ENCODE data around the gene BCHE. TPM values are rescaled to one million over a fixed set of nuclear protein-coding genes. Genes with fewer than 3 reads are reported as not detected.

Gene BCHE
- total RNA-seq, 1 donor from 2014 or later: 5.8 TPM

DNA sequence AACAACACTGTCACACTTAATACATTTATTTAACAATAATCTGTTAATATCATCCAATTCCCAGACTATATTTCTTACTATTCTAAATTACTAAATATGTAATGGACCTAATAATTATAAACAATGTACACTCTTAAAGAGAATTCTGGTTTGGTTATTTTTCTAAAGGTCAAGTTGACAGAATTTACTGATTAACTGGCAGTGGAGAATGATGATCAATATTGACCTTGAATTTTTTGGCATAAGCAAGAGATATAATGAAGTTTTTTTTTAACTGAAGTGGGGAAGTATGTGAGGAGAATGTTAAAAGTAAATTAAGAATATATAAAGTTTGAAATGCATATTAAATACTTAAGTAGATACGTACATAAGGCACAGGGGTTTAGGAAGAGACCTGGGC is 33.8 kb downstream of the BCHE start:
- DNase-seq: no peak
- no peak for ATAC-seq
- TF ChIP-seq, protein P1, sequence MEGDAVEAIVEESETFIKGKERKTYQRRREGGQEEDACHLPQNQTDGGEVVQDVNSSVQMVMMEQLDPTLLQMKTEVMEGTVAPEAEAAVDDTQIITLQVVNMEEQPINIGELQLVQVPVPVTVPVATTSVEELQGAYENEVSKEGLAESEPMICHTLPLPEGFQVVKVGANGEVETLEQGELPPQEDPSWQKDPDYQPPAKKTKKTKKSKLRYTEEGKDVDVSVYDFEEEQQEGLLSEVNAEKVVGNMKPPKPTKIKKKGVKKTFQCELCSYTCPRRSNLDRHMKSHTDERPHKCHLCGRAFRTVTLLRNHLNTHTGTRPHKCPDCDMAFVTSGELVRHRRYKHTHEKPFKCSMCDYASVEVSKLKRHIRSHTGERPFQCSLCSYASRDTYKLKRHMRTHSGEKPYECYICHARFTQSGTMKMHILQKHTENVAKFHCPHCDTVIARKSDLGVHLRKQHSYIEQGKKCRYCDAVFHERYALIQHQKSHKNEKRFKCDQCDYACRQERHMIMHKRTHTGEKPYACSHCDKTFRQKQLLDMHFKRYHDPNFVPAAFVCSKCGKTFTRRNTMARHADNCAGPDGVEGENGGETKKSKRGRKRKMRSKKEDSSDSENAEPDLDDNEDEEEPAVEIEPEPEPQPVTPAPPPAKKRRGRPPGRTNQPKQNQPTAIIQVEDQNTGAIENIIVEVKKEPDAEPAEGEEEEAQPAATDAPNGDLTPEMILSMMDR (IDR thresholded peaks at IDR 0.05): no peak
- Histone ChIP-seq H3K4me1 (no peaks in the 10 kb centered on the region), H3K36me3 (no peaks in the 10 kb centered on the region), H3K27ac (no peak overlapping the region), H3K27me3 (ENCODE audit: low read depth) (no peaks in the 10 kb centered on the region), H3K4me3 (no peak overlapping the region), H3K9me3 (no peaks in the 10 kb centered on the region)
- intact Hi-C loops (cut with DNase I): no loop called here

DNA sequence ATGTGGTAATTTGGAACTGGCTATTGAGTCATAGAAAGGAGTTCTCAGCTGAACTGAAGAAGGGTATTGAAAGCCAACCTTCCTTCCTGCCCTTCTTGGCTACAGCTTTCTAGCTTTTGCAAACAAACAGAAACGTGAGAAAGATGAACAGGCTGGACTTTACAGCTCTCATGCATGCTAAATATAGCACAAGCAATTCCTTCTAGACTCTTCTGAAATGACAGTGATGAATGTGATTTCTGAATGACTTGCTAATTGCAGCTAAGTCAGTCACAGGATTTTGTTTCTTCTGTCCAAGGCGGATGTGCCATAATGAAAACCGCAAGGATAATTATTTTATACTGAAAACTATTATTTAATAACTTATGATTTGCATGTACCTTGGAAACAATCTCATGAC is 36.3 kb downstream of the BCHE start:
- Histone ChIP-seq H3K27me3 (ENCODE audit: low read depth) (no peaks in the 10 kb centered on the region), H3K4me1 (no peaks in the 10 kb centered on the region), H3K27ac (no peak overlapping the region), H3K9me3 (no peaks in the 10 kb centered on the region), H3K4me3 (no peak overlapping the region), H3K36me3 (no peaks in the 10 kb centered on the region)
- DNase-seq (no peak), ATAC-seq (no peak)
- intact Hi-C loops (cut with DNase I): no loop called here
- TF ChIP-seq, protein P1 (IDR thresholded peaks at IDR 0.05): no peak

DNA sequence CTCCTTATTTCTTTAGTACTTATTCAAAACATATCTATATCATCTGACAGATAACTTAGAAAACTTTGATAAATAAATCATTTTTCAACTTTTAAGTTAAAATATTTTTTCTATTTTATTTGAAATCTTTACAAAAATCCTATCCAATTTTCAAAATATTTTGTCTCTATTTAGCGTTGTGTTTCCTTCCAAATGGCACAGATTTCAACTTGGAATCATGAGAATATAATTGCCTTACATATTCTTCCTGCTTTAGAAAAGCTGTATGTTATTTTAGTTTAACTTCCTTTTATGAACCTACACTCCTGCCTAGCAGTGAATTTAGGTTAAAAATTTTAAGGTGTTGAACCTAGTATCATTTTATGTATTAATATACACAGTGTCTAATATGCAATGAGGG is 38.2 kb downstream of the BCHE start:
- Histone ChIP-seq H3K27ac (no peak overlapping the region), H3K4me1 (no peaks in the 10 kb centered on the region), H3K9me3 (no peaks in the 10 kb centered on the region), H3K4me3 (no peak overlapping the region), H3K36me3 (no peaks in the 10 kb centered on the region), H3K27me3 (ENCODE audit: low read depth) (no peaks in the 10 kb centered on the region)
- no peak for DNase-seq
- ATAC-seq: no peak
- intact Hi-C loops (cut with DNase I): no loop called here
- TF ChIP-seq, protein P1 (IDR thresholded peaks at IDR 0.05): no peak

DNA sequence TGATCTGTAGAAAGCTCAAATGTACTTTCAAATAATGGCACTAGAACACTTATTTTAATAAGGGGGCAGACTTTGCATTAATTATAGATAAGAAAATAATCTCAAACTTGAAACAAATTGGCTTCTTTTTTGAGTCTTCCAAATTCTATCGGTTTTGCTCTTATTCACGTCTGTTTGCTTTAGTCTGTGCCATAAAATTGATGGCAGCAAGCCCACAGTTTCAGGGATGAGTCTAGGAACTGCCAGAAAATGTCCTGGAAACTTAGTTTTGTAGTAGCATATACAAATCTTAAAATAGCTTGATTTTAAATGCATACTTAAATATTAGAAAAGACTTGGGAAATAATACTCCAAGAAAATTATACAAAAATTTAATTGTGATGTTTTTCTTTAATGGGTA is 39.7 kb downstream of the BCHE start:
- TF ChIP-seq, protein P1 (IDR thresholded peaks at IDR 0.05): no peak
- DNase-seq (no peak), ATAC-seq (no peak)
- no peaks in the 10 kb centered on the region for H3K9me3 ChIP-seq
- H3K4me3 ChIP-seq: no peak overlapping the region
- H3K4me1 ChIP-seq: no peaks in the 10 kb centered on the region
- H3K36me3 ChIP-seq: no peaks in the 10 kb centered on the region
- H3K27ac ChIP-seq: no peak overlapping the region
- intact Hi-C loops (cut with DNase I): no loop called here
- no peaks in the 10 kb centered on the region for H3K27me3 ChIP-seq (ENCODE audit: low read depth)

DNA sequence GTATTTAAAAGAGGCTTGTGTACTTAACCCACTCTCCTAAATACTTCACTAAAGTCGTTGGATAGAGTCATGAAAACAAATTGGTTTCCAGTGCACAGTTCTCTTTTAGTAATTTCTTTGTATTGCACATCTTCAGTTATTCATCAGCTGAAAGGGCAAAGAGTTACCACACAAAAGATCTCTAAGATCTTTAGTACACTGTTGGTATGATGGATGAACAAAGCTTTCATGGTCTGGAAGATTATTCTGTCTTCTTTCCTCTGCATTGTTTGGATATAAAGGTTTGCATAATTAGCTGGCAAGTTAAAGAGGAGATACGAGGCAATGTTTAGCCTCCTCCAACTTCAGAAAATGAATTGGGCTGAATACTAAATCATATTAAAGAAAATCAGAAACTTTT is 40.5 kb downstream of the BCHE start:
- Histone ChIP-seq H3K27me3 (ENCODE audit: low read depth) (no peaks in the 10 kb centered on the region), H3K36me3 (no peaks in the 10 kb centered on the region), H3K27ac (no peak overlapping the region), H3K9me3 (no peaks in the 10 kb centered on the region), H3K4me3 (no peak overlapping the region), H3K4me1 (no peaks in the 10 kb centered on the region)
- DNase-seq (no peak), ATAC-seq (no peak)
- intact Hi-C loops (cut with DNase I): no loop called here
- TF ChIP-seq, protein P1 (IDR thresholded peaks at IDR 0.05): no peak

DNA sequence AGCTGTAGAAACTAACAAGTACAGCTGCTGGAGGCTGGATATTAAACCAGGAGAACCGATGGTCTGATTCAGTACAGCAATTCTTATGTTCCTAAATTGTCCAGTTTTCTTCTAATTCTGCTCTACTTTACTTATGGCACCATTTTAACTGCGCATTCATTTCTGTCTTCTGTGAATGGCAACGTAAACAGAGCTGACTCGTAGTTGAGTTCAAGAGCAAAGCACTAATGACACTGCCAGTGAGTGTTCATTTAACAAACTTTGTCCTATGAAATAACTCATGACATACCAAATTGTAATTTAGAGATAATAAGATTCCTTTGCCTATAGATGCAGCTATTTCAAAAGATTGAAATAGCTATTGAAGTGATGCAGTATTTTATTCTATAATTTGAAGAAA is 48.7 kb downstream of the BCHE start:
- TF ChIP-seq, protein P1 (IDR thresholded peaks at IDR 0.05): no peak
- intact Hi-C loops (cut with DNase I): no loop called here
- H3K36me3 ChIP-seq: no peaks in the 10 kb centered on the region
- DNase-seq (no peak), ATAC-seq (no peak)
- H3K27me3 ChIP-seq (ENCODE audit: low read depth): no peaks in the 10 kb centered on the region
- no peaks in the 10 kb centered on the region for H3K4me1 ChIP-seq
- no peak overlapping the region for H3K4me3 ChIP-seq
- no peak overlapping the region for H3K27ac ChIP-seq
- H3K9me3 ChIP-seq: no peaks in the 10 kb centered on the region

Data from lower lobe of right lung (tissue), 2 donors.